Sigmoid colon (tissue), 7 donors: ENCODE data around the gene AHCYL2. TPM values are rescaled to one million over a fixed set of nuclear protein-coding genes. Genes with fewer than 3 reads are reported as not detected.
"Not testable (repeated sequence)": the region's sequence is repeated elsewhere in the genome, so short reads cannot be mapped to it uniquely, and the experiment has no call there.

Experiments used
- DNase-seq: peaks from one replicate; pipeline ENCODE4 v3.0.0-alpha.2; 2019
- H3K27ac ChIP-seq, 4 donors: fragments of 200-600 bp; sonication (generic); one replicate each; pipeline ENCODE4 v1.5.1; 2016 to 2019; ENCODE audit warnings: mild to moderate bottlenecking in 1 of 4
- H3K27me3 ChIP-seq, 3 donors: fragments of 200-600 bp; sonication (generic); one replicate each; pipeline ENCODE4 v1.5.1; 2019; ENCODE audit warnings: mild to moderate bottlenecking in 1 of 3
- H3K36me3 ChIP-seq, 4 donors: fragments of 200-600 bp; sonication (generic); one replicate each; pipeline ENCODE4 v1.5.1; 2016 to 2019
- H3K4me1 ChIP-seq, 4 donors: fragments of 200-600 bp; sonication (generic); one replicate each; pipeline ENCODE4 v1.5.1; 2017 to 2019
- H3K4me3 ChIP-seq, 4 donors: fragments of 200-600 bp; sonication (generic); one replicate each; pipeline ENCODE4 v1.5.1; 2017 to 2019; ENCODE audit warnings: mild to moderate bottlenecking in 2 of 4, moderate library complexity in 1 of 4
- H3K9me3 ChIP-seq, 4 donors: fragments of 200-600 bp in 3 of 4; sonication (generic) in 3 of 4; one replicate each; pipeline versions ENCODE4 v1.5.1 to v1.6.1; 2013 to 2019
- EP300 ChIP-seq, 4 donors: sonication (generic); formaldehyde crosslinking; IDR thresholded peaks; one replicate each; pipeline ENCODE4 v1.6.1; 2017; ENCODE audit warnings: antibody characterized with exemption in 4 of 4
- POLR2A ChIP-seq, 2 donors: fragments of 450-650 bp; IDR thresholded peaks; one replicate each; pipeline ENCODE4 v1.6.1; 2016; ENCODE audit warnings: antibody characterized with exemption in 2 of 2, mild to moderate bottlenecking in 2 of 2, moderate library complexity in 2 of 2
- POLR2AphosphoS5 ChIP-seq, 4 donors: sonication (generic); formaldehyde crosslinking; IDR thresholded peaks; one replicate each; pipeline ENCODE4 v1.6.1; 2017; ENCODE audit warnings: antibody characterized with exemption in 4 of 4
- WGBS, 2 donors: extraction: QIAGEN DNeasy Blood & Tissue Kit; methylation state at CpG; one replicate each; pipeline ENCODE4 v1.1.7; 2013; 5-methylcytosine and 5-hydroxymethylcytosine counted together
- intact Hi-C: fragments of 100-400 bp; cut with DNase I; formaldehyde crosslinking; loops from one replicate; pipeline ENCODE4 v1.15.1; 2023
- polyA plus RNA-seq, 3 donors: library from polyadenylated mRNA; stranded (reverse); fragments of 200-250 nt; gene quantifications; one replicate each; pipeline ENCODE4 v1.2.3, GENCODE V29; 2013
- total RNA-seq, 4 donors: library from RNA; depleted of rRNA; stranded (reverse); fragments of >200 nt; gene quantifications; one replicate each; pipeline ENCODE4 v1.1.0, GENCODE V29; 2016
- TF ChIP-seq, protein P1 (sequence below), 4 experiments: fragments of 450-650 bp in 3 of 4; fragments of 200-600 bp in 1 of 4; IDR thresholded peaks; one replicate each; pipeline ENCODE4 v1.5.1; 2016 to 2019; ENCODE audit warnings: antibody characterized with exemption in 4 of 4, mild to moderate bottlenecking in 3 of 4, moderate library complexity in 2 of 4
- donor health status: healthy with polysubstance abuse.
- donor health status: Bipolar disorder and iron deficiency.
- donor health status: healthy.

The AHCYL2 gene
- total and polyA plus RNA-seq, 7 donors: 12.5 to 219 (median 16.8) TPM

DNA sequence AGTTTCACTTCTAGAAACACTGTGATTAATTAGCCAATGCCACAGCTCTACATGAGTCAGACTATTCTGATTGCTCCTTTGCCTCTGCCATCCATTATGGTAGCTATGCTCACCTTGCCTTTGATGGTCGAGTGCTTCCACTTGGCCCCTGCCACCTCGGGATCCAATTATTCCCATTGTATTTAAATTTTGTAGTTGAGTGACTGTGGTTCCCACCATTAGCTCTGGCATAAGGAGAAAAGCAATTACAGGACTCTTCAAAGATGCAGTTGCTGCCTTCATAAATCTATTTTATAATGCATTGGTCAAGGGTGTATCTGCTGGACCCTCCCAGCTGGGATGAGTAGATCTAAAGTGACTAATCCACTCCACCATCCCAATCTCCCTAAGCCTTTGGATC is 223.8 kb downstream of the AHCYL2 start:
- H3K4me1 ChIP-seq, H3K27me3 ChIP-seq, H3K27ac ChIP-seq, H3K4me3 ChIP-seq, H3K36me3 ChIP-seq, intact Hi-C loops, DNase-seq, H3K9me3 ChIP-seq: not testable (repeated sequence)
- WGBS, 2 donors: 90 to 93% methylated on average over 2 of the region's 2 CpGs

DNA sequence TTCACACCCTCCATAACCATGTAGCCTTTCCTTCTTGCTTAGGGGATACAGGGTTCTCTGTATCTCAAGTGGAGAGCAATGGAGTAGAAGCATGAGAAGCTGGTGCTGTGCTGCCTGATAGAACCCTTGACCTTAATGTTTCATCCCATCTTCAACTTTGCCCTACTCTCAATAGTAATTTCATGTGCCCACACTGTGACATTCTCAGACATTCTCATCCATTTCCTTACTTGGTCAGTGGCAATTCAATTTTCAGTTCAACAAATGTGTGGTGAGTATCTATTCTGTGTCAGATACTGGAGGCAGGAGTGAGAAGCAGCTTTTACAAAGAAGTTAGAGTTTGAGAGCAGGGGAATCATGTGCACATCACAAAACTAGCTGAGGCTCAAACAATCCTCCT is 225.5 kb downstream of the AHCYL2 start:
- no peak overlapping the region for H3K27ac ChIP-seq
- H3K9me3 ChIP-seq: peaks cover 0 to 9% (median 6%) of the 10 kb centered on the region in 4 donors
- H3K4me3 ChIP-seq: no peak overlapping the region
- TF ChIP-seq POLR2AphosphoS5 (IDR thresholded peaks at IDR 0.05) (no peak), EP300 (IDR thresholded peaks at IDR 0.05) (no peak), POLR2A (IDR thresholded peaks at IDR 0.05) (no peak)
- TF ChIP-seq, protein P1, sequence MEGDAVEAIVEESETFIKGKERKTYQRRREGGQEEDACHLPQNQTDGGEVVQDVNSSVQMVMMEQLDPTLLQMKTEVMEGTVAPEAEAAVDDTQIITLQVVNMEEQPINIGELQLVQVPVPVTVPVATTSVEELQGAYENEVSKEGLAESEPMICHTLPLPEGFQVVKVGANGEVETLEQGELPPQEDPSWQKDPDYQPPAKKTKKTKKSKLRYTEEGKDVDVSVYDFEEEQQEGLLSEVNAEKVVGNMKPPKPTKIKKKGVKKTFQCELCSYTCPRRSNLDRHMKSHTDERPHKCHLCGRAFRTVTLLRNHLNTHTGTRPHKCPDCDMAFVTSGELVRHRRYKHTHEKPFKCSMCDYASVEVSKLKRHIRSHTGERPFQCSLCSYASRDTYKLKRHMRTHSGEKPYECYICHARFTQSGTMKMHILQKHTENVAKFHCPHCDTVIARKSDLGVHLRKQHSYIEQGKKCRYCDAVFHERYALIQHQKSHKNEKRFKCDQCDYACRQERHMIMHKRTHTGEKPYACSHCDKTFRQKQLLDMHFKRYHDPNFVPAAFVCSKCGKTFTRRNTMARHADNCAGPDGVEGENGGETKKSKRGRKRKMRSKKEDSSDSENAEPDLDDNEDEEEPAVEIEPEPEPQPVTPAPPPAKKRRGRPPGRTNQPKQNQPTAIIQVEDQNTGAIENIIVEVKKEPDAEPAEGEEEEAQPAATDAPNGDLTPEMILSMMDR (IDR thresholded peaks at IDR 0.05): no peak
- intact Hi-C loops: no loop called here
- H3K27me3 ChIP-seq: no peaks in the 10 kb centered on the region
- H3K36me3 ChIP-seq: no peaks in the 10 kb centered on the region
- H3K4me1 ChIP-seq: no peaks in the 10 kb centered on the region
- DNase-seq: no peak

DNA sequence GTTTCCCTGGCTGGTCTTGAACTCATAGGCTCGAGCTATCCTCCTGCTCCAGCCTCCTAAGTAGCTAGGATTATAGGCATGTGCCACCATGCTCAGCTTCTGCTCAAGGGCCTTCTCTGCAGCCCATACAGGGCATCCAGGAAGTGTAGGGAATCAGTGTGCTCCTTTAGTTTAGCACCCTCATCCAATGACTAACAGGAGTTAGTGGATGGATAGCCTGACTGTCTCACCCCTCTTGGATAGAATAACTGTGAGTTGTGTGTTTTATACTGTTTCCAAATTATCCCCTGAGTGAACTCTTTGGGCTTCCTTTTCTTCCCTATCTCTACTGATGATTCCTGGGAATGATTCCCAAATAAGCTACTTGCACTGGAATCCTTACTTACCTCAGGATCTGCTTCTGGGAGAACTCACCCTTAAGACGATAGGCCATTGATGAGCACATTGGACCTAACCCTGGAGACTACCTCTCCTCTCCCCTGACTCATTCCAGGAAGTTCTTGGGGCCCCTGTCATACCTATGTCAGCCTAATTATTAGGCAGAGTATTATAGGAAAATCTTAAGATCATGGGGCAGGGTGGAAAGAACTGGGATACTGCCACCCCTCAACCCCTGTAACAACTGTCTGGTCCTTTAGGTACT is 227.9 kb downstream of the AHCYL2 start:
- TF ChIP-seq, protein P1 (IDR thresholded peaks at IDR 0.05): no peak
- TF ChIP-seq POLR2A (IDR thresholded peaks at IDR 0.05): no peak
- TF ChIP-seq EP300 (IDR thresholded peaks at IDR 0.05): no peak
- no peak for TF ChIP-seq POLR2AphosphoS5 (IDR thresholded peaks at IDR 0.05)
- intact Hi-C loops: no loop called here

DNA sequence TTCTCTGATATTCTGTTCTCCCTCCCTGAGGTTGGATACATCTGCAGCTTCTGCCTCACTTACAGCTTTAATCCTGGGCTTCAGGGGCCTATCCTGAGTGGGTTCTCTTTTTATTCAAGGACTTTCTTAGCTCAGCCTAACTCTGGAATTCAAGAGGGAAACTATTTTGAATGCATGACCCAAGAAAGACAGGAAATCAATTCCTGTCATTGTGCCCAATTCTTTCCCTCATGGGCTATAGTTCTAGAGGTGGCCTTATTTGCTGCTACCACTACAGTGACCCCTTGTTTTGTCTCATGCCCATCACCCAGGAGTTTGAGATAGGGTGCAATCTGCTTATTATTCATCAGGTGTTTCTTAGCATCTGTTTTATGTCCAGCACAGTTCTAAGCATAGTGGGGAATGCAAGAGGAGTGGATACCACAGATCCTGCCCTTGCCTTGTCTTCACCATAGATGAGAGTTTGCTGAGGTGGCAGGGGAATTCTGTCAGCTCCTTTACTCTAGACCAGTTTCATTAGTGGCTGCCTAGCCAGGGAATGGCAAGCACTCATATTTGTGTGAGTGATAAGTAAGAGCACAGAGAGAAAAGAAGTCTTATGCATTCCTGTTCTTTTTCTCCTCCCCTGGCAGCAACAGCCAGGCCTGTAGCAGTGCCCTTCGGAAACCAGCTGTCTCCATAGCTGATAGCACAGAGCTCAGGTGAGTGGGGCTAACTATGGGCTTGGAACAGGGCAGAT is 228.8 kb downstream of the AHCYL2 start:
- Histone ChIP-seq H3K27ac (no peak overlapping the region), H3K27me3 (no peaks in the 10 kb centered on the region), H3K9me3 (peaks cover 0 to 4% (median 3%) of the 10 kb centered on the region in 4 donors), H3K4me3 (no peak overlapping the region), H3K36me3 (no peaks in the 10 kb centered on the region), H3K4me1 (no peaks in the 10 kb centered on the region)
- TF ChIP-seq EP300 (IDR thresholded peaks at IDR 0.05) (no peak), POLR2A (IDR thresholded peaks at IDR 0.05) (no peak), POLR2AphosphoS5 (IDR thresholded peaks at IDR 0.05) (no peak)
- TF ChIP-seq, protein P1 (IDR thresholded peaks at IDR 0.05): no peak
- DNase-seq: no peak
- intact Hi-C loops: no loop called here
- WGBS, 2 donors: 90 to 95% methylated on average over 1 of the region's 1 CpG

More for the DNA sequence above, 227.9 kb downstream of the AHCYL2 start:
- peaks cover 0 to 9% (median 6%) of the 10 kb centered on the region in 4 donors for H3K9me3 ChIP-seq
- H3K36me3 ChIP-seq: no peaks in the 10 kb centered on the region
- H3K4me1 ChIP-seq: no peaks in the 10 kb centered on the region
- no peak overlapping the region for H3K4me3 ChIP-seq
- DNase-seq: no peak
- no peak overlapping the region for H3K27ac ChIP-seq
- WGBS, 2 donors: 61 to 90% methylated on average over 2 of the region's 2 CpGs
- H3K27me3 ChIP-seq: no peaks in the 10 kb centered on the region

DNA sequence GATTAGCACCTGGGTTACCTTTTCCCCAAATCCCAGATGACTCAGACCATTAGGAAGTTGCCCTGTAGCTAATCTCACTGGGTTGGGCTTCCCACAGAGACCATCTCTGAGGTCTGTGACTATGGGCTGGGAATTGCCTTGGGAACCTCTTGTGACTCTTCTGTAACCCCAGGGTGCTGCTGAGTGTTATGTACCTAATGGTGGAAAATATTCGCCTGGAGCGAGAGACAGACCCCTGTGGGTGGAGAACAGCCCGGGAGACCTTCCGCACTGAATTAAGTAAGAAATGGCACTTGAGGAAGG is 229.4 kb downstream of the AHCYL2 start:
- H3K27me3 ChIP-seq: no peaks in the 10 kb centered on the region
- H3K4me3 ChIP-seq: no peak overlapping the region
- no peaks in the 10 kb centered on the region for H3K9me3 ChIP-seq
- TF ChIP-seq, protein P1 (IDR thresholded peaks at IDR 0.05): no peak
- TF ChIP-seq POLR2A (IDR thresholded peaks at IDR 0.05) (no peak), POLR2AphosphoS5 (IDR thresholded peaks at IDR 0.05) (no peak), EP300 (IDR thresholded peaks at IDR 0.05) (no peak)
- H3K27ac ChIP-seq: no peak overlapping the region
- no peak for DNase-seq
- 95 to 97% methylated on average over 4 of the region's 4 CpGs for WGBS, 2 donors
- H3K36me3 ChIP-seq: no peaks in the 10 kb centered on the region
- intact Hi-C loops: no loop called here
- no peaks in the 10 kb centered on the region for H3K4me1 ChIP-seq
